GOT3 (cell line): ENCODE results near the gene DNAJB13.

ENCODE experiments used
- DNase-seq: peaks from one replicate; lab custom pipeline; 2025; ENCODE audit warnings: mixed read lengths; lab: John Stamatoyannopoulos, UW

DNAJB13 gene

GRCh38 chr11:74015919-74016684 lies 65.3 kb downstream of the DNAJB13 start:
- no peak for DNase-seq

- DNase-seq, result no peak
Measured at GRCh38 chr11:74017631-74018030, 66.8 kb downstream of the DNAJB13 start.

GRCh38 chr11:74018331-74019005 lies 67.6 kb downstream of the DNAJB13 start:
- peak; percentile 53 for DNase-seq

- DNase-seq, result no peak
Measured at GRCh38 chr11:74019104-74019738, 68.4 kb downstream of the DNAJB13 start.

GRCh38 chr11:74019860-74020259 lies 69.0 kb downstream of the DNAJB13 start:
- no peak for DNase-seq
